ENCODE results near the gene F10. TPM values are rescaled to one million over a fixed set of nuclear protein-coding genes. Genes with fewer than 3 reads are reported as not detected.

Gene F10
- total RNA-seq, 8 experiments from 2014 or later, result 0.14 to 1.3 (median 0.57) TPM; not detected in 1

- 100% methylated on average over 3 of the region's 13 CpGs; no CpG with 5 or more reads in 9 of the 10 experiments for WGBS, 10 experiments
- H3K4me3 ChIP-seq, result no peak overlapping the region
- in situ Hi-C loops (cut with MboI; ENCODE audit: low pct_unique_long_range_greater_than_20kb in 2 of 9, low sequenced_read_pairs in 9 of 9, unreplicated experiment in 9 of 9), result no loop called here
- H3K27ac ChIP-seq, result no peak overlapping the region
- ATAC-seq (replicated peaks in 6 of 8), result no peak
- H3K4me1 ChIP-seq (replicated peaks in 1 of 2), result peaks cover 0 to 2% of the 10 kb centered on the region in 2 donors
These were observed 32.2 kb upstream of the F10 start for GRCh38 chr13:113090415-113090770.

GRCh38 chr13:113090806-113091205, 31.8 kb upstream of the F10 start:
- no peak overlapping the region for H3K27ac ChIP-seq
- no peak for ATAC-seq (replicated peaks in 6 of 8)
- in situ Hi-C loops (cut with MboI; ENCODE audit: low pct_unique_long_range_greater_than_20kb in 2 of 9, low sequenced_read_pairs in 9 of 9, unreplicated experiment in 9 of 9), result no loop called here
- WGBS, 10 experiments, result 40 to 92% (median 72%) methylated on average over 1 to 10 of the region's 24 CpGs; no CpG with 5 or more reads in 5 of the 10 experiments
- no peak overlapping the region for H3K4me3 ChIP-seq
- H3K4me1 ChIP-seq (replicated peaks in 1 of 2), result peaks cover 0 to 2% of the 10 kb centered on the region in 2 donors

DNA sequence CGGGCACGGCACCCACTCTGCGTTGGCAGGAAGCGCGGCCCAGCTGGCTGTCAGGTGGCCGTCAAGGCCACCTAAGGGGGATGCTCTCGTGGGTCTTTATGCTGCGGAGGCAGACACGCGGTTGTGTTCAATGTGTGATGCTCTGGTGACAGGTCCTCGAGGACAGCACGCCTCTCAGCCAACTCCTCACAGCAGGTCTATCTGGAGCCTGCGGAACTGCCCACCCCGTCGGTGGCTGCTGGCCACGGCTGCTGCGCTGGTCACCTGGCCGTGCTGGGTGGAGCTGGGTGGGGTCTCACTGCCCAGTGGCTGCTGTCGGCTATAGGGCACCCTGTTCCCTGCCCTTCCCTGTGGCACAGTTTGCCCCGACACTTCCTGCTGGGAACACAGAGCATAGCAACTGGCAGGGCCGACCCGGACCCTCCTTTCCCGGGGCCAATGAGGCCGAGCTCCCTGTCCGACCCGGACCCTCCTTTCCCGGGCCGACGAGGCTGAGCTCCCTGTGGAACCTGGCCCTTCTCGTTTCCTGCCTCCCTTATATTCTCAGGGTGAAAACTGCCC, 31.3 kb upstream of the F10 start:
- in situ Hi-C loops (cut with MboI; ENCODE audit: low pct_unique_long_range_greater_than_20kb in 2 of 9, low sequenced_read_pairs in 9 of 9, unreplicated experiment in 9 of 9), result no loop called here
- Histone ChIP-seq H3K27ac (no peak overlapping the region), H3K4me3 (no peak overlapping the region), H3K4me1 (replicated peaks in 1 of 2) (peaks cover 0 to 2% of the 10 kb centered on the region in 2 donors)
- WGBS, 10 experiments, result 42 to 89% (median 80%) methylated on average over 1 to 11 of the region's 30 CpGs; no CpG with 5 or more reads in 4 of the 10 experiments
- peak in 2 of 8 experiments; percentile 6 to 8 for ATAC-seq (replicated peaks in 6 of 8)

DNA sequence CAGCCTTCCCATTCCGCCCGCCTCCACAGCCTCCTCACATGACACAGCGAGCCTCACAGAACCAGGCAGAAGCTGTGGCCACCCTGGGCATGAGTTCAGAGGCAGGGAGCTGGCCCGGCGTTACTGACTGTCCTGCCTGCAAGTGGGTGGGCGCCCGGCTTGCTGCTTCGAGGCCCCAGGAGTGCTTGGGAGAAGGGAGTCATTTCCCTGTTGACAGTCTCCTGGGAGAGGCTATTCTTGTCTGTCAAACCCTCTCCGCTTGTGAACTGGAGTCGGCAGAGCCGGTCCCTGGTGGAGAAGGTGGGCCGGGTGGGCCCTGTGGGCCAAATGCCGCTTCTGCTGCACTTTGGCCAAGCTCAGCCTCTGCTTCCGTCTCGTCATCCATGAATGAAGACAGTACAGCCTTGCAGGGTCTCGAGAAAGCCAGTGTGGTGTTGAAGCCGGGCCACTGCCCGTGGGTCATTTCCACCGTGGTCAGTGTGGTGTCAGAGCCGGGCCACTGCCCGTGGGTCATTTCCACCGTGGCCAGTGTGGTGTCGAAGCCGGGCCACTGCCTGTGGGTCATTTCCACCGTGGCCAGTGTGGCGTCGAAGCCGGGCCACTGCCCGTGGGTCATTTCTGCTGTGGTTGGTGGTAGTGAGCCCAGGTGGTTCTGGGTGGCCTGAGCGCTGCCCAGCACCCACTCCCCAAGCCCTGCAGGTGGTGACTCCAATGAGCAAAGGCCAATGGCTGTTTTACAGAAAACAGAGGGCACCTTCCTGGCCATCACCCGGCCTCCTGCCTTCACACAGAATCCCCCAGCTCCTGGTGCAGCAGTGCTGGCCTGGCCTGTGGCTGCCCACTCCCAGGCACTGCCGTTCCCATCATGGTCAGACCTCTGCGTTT, 30.5 kb upstream of the F10 start:
- WGBS, 10 experiments, result 49 to 100% (median 91%) methylated on average over 2 to 11 of the region's 33 CpGs; no CpG with 5 or more reads in 4 of the 10 experiments
- Histone ChIP-seq H3K4me1 (replicated peaks in 1 of 2) (peaks cover 5 to 6% of the 10 kb centered on the region in 2 donors), H3K27ac (no peak overlapping the region), H3K4me3 (no peak overlapping the region)
- in situ Hi-C loops (cut with MboI; ENCODE audit: low pct_unique_long_range_greater_than_20kb in 2 of 9, low sequenced_read_pairs in 9 of 9, unreplicated experiment in 9 of 9), result no loop called here
- ATAC-seq (replicated peaks in 6 of 8), result no peak

- no peak overlapping the region for H3K27ac ChIP-seq
- peaks cover 5 to 12% of the 10 kb centered on the region in 2 donors for H3K4me1 ChIP-seq (replicated peaks in 1 of 2)
- no peak overlapping the region for H3K4me3 ChIP-seq
- 60 to 79% (median 70%) methylated on average over 1 to 3 of the region's 25 CpGs; no CpG with 5 or more reads in 6 of the 10 experiments for WGBS, 10 experiments
- in situ Hi-C loops (cut with MboI; ENCODE audit: low pct_unique_long_range_greater_than_20kb in 2 of 9, low sequenced_read_pairs in 9 of 9, unreplicated experiment in 9 of 9), result no loop called here
- no peak for ATAC-seq (replicated peaks in 6 of 8)
These were observed 29.6 kb upstream of the F10 start for GRCh38 chr13:113092776-113093579.

- in situ Hi-C loops (cut with MboI; ENCODE audit: low pct_unique_long_range_greater_than_20kb in 2 of 9, low sequenced_read_pairs in 9 of 9, unreplicated experiment in 9 of 9), result no loop called here
- peaks cover 5 to 12% of the 10 kb centered on the region in 2 donors for H3K4me1 ChIP-seq (replicated peaks in 1 of 2)
- 67 to 89% (median 73%) methylated on average over 2 to 21 of the region's 29 CpGs; no CpG with 5 or more reads in 6 of the 10 experiments for WGBS, 10 experiments
- no peak overlapping the region for H3K4me3 ChIP-seq
- H3K27ac ChIP-seq, result no peak overlapping the region
- ATAC-seq (replicated peaks in 6 of 8), result no peak
These were observed 28.8 kb upstream of the F10 start for GRCh38 chr13:113093580-113094409.

GRCh38 chr13:113094410-113094800, 28.2 kb upstream of the F10 start:
- WGBS, 10 experiments, result no CpG with 5 or more reads among the region's 14 CpGs
- no peak for ATAC-seq (replicated peaks in 6 of 8)
- no peak overlapping the region for H3K27ac ChIP-seq
- H3K4me1 ChIP-seq (replicated peaks in 1 of 2), result peaks cover 5 to 12% of the 10 kb centered on the region in 2 donors
- in situ Hi-C loops (cut with MboI; ENCODE audit: low pct_unique_long_range_greater_than_20kb in 2 of 9, low sequenced_read_pairs in 9 of 9, unreplicated experiment in 9 of 9), result no loop called here
- no peak overlapping the region for H3K4me3 ChIP-seq

GRCh38 chr13:113095146-113096051, 27.2 kb upstream of the F10 start:
- no peak overlapping the region for H3K4me3 ChIP-seq
- no peak overlapping the region for H3K27ac ChIP-seq
- in situ Hi-C loops (cut with MboI; ENCODE audit: low pct_unique_long_range_greater_than_20kb in 2 of 9, low sequenced_read_pairs in 9 of 9, unreplicated experiment in 9 of 9), result no loop called here
- WGBS, 10 experiments, result 20 to 94% (median 55%) methylated on average over 1 to 8 of the region's 25 CpGs; no CpG with 5 or more reads in 6 of the 10 experiments
- peaks cover 5 to 12% of the 10 kb centered on the region in 2 donors for H3K4me1 ChIP-seq (replicated peaks in 1 of 2)
- peak in 1 of 8 experiments; percentile 5 for ATAC-seq (replicated peaks in 6 of 8)

DNA sequence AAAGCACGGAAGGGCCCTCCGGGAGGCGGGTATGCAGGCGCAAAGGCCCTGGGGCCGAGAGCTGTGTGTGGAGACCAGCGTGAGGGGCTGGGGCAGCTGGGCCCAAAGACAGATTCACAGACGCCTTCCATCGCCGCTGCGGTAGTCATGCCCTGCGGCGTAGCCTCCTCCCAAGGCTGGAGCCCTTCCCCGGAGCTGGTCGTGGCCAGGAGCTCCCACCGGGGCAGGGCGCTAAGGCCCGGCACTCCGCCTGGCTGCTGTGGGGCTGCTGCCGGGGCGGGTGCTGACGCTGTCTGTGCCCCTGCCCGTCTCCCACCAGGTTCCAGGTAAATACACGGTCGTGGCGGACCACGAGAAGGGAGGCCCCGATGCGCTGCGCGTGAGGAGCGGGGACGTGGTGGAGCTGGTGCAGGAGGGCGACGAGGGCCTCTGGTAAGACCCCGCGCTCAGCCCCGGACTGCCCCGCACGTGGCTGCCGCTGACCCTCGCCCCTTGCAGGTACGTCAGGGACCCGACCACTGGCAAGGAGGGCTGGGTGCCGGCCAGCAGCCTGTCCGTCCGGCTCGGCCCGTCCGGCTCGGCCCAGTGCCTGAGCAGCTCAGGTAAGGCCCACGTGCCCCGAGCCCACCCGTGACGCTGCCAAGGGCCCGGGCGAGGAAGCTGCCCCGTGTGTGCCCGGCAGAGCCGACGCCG, 26.4 kb upstream of the F10 start:
- peaks cover 5 to 12% of the 10 kb centered on the region in 2 donors for H3K4me1 ChIP-seq (replicated peaks in 1 of 2)
- ATAC-seq (replicated peaks in 6 of 8), result peak in 3 of 8 experiments; percentile 1 to 10 (median 7)
- 40 to 94% methylated on average over 1 to 5 of the region's 61 CpGs; no CpG with 5 or more reads in 8 of the 10 experiments for WGBS, 10 experiments
- H3K4me3 ChIP-seq, result no peak overlapping the region
- H3K27ac ChIP-seq, result no peak overlapping the region
- in situ Hi-C loops (cut with MboI; ENCODE audit: low pct_unique_long_range_greater_than_20kb in 2 of 9, low sequenced_read_pairs in 9 of 9, unreplicated experiment in 9 of 9), result no loop called here

- peak in 3 of 8 experiments; percentile 10 to 19 (median 11) for ATAC-seq (replicated peaks in 6 of 8)
These were observed 25.8 kb upstream of the F10 start for GRCh38 chr13:113096745-113097305.

DNA sequence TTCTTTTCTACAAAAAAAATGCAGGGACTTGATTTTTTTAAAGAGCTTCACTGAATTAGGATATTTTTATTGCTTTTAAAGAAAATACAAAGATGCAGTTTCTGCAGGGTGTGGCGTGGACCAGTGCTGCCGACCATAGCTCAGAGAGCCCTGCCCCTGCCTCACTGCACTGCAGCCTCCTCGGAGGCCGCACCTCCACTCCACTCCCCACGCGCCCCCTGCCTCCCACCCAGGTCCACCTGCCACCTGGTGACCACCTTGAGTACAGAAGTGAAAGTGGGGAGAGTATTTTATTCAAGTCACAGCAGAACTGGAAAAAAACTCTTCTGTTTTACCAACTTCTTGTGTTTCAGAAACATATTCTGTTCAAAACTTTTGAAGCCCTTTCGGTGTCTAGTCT, 24.9 kb upstream of the F10 start:
- in situ Hi-C loops (cut with MboI; ENCODE audit: low pct_unique_long_range_greater_than_20kb in 2 of 9, low sequenced_read_pairs in 9 of 9, unreplicated experiment in 9 of 9), result no loop called here
- Histone ChIP-seq H3K4me1 (replicated peaks in 1 of 2) (peaks cover 5 to 12% of the 10 kb centered on the region in 2 donors), H3K27ac (peak overlapping the region in 1 of 2 donors; percentile 69), H3K4me3 (no peak overlapping the region)
- peak in 2 of 8 experiments; percentile 4 to 8 for ATAC-seq (replicated peaks in 6 of 8)
- 0 to 100% (median 65%) methylated on average over 1 to 4 of the region's 7 CpGs; no CpG with 5 or more reads in 6 of the 10 experiments for WGBS, 10 experiments

More at GRCh38 chr13:113096745-113097305, 25.8 kb upstream of the F10 start:
- WGBS, 10 experiments, result 3 to 98% (median 52%) methylated on average over 1 to 10 of the region's 52 CpGs; no CpG with 5 or more reads in 4 of the 10 experiments
- in situ Hi-C loops (cut with MboI; ENCODE audit: low pct_unique_long_range_greater_than_20kb in 2 of 9, low sequenced_read_pairs in 9 of 9, unreplicated experiment in 9 of 9), result no loop called here
- no peak overlapping the region for H3K27ac ChIP-seq
- H3K4me3 ChIP-seq, result no peak overlapping the region
- H3K4me1 ChIP-seq (replicated peaks in 1 of 2), result peaks cover 5 to 12% of the 10 kb centered on the region in 2 donors
